ENCODE data around the gene OVCA2.

OVCA2 gene

DNA sequence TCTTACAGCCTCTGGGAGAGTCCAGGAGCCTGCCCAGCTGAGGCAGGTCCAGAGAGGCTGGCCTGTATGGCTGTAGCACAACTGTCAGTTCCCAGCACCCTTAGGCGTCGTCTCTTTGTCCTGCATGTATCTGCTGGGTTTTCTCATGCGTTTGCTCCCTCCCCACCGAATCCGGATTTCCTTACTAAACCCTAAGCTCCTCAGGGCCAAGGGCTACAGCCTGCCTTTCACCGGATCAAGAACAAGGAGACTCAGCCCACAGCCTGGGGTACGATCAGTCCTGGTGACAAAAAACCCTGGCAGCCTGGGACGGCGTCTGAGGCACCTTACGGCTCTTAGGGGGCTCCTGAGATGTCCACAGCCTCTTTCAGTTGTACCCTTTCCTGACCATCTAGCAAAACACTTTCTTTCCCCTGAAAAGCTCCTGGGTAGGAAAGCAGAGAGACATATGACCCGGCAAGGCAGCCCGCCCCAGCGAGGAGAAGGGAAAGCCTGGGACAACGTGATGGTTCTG is 25.3 kb downstream of the OVCA2 start:
- Histone ChIP-seq H3K4me2 (ENCODE audit: low read length) (no peak overlapping the region), H3K9me2 (ENCODE audit: low read depth, low read length) (no peaks in the 10 kb centered on the region), H3K9me3 (ENCODE audit: low read length) (no peaks in the 10 kb centered on the region), H3K27me3 (ENCODE audit: insufficient read depth, low read length) (no peaks in the 10 kb centered on the region), H2AFZ (ENCODE audit: low read length) (no peak overlapping the region), H3K36me3 (ENCODE audit: insufficient read depth, low read length) (peaks cover 23% of the 10 kb centered on the region), H3K4me1 (ENCODE audit: insufficient read depth, low read length, severe bottlenecking) (peaks cover 39% of the 10 kb centered on the region), H3K9ac (ENCODE audit: low read length) (no peak overlapping the region), H4K20me1 (ENCODE audit: insufficient read depth, low read length) (no peaks in the 10 kb centered on the region), H3K79me2 (ENCODE audit: insufficient read depth, low read length) (no peaks in the 10 kb centered on the region), H3K4me3 (ENCODE audit: low read depth, low read length, poor library complexity, severe bottlenecking) (no peak overlapping the region), H3K27ac (ENCODE audit: low read depth, low read length, poor library complexity, severe bottlenecking) (no peak overlapping the region), H3F3A (ENCODE audit: insufficient read depth, low read length) (no peaks in the 10 kb centered on the region)
- no peak for TF ChIP-seq EZH2 (IDR thresholded peaks at IDR 0.05; ENCODE audit: borderline replicate concordance, low read length)
- TF ChIP-seq, protein P1, sequence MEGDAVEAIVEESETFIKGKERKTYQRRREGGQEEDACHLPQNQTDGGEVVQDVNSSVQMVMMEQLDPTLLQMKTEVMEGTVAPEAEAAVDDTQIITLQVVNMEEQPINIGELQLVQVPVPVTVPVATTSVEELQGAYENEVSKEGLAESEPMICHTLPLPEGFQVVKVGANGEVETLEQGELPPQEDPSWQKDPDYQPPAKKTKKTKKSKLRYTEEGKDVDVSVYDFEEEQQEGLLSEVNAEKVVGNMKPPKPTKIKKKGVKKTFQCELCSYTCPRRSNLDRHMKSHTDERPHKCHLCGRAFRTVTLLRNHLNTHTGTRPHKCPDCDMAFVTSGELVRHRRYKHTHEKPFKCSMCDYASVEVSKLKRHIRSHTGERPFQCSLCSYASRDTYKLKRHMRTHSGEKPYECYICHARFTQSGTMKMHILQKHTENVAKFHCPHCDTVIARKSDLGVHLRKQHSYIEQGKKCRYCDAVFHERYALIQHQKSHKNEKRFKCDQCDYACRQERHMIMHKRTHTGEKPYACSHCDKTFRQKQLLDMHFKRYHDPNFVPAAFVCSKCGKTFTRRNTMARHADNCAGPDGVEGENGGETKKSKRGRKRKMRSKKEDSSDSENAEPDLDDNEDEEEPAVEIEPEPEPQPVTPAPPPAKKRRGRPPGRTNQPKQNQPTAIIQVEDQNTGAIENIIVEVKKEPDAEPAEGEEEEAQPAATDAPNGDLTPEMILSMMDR (IDR thresholded peaks at IDR 0.05; ENCODE audit: low read length): no peak

DNA sequence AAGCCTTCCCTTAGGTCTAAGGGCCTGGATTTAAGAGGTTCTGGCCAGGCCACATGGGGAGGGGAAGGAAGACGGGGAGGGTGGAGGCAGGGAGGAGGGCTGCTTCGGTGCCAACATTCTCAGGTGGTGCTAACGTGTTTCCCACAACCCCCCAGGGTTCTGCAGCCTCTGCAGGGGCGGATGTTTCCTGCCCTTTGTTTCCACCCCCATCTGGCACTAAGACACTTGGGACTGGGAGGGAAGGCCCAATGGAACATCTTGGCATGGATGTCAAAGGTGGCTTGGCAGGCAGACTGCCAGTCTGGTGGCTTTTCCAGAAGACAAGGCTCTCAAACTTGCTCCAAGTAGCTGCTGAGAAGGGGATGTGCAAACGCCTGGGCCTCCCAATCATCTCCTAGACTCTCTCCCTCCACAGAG is 25.8 kb downstream of the OVCA2 start:
- Histone ChIP-seq H2AFZ (ENCODE audit: low read length) (no peak overlapping the region), H4K20me1 (ENCODE audit: insufficient read depth, low read length) (no peaks in the 10 kb centered on the region), H3K9ac (ENCODE audit: low read length) (no peak overlapping the region), H3K27ac (ENCODE audit: low read depth, low read length, poor library complexity, severe bottlenecking) (no peak overlapping the region), H3K27me3 (ENCODE audit: insufficient read depth, low read length) (no peaks in the 10 kb centered on the region), H3F3A (ENCODE audit: insufficient read depth, low read length) (no peaks in the 10 kb centered on the region), H3K4me3 (ENCODE audit: low read depth, low read length, poor library complexity, severe bottlenecking) (no peak overlapping the region), H3K9me2 (ENCODE audit: low read depth, low read length) (no peaks in the 10 kb centered on the region), H3K36me3 (ENCODE audit: insufficient read depth, low read length) (peaks cover 19% of the 10 kb centered on the region), H3K4me1 (ENCODE audit: insufficient read depth, low read length, severe bottlenecking) (peaks cover 39% of the 10 kb centered on the region), H3K4me2 (ENCODE audit: low read length) (no peak overlapping the region), H3K9me3 (ENCODE audit: low read length) (no peaks in the 10 kb centered on the region), H3K79me2 (ENCODE audit: insufficient read depth, low read length) (no peaks in the 10 kb centered on the region)
- no peak for TF ChIP-seq EZH2 (IDR thresholded peaks at IDR 0.05; ENCODE audit: borderline replicate concordance, low read length)
- TF ChIP-seq, protein P1 (IDR thresholded peaks at IDR 0.05; ENCODE audit: low read length): no peak

DNA sequence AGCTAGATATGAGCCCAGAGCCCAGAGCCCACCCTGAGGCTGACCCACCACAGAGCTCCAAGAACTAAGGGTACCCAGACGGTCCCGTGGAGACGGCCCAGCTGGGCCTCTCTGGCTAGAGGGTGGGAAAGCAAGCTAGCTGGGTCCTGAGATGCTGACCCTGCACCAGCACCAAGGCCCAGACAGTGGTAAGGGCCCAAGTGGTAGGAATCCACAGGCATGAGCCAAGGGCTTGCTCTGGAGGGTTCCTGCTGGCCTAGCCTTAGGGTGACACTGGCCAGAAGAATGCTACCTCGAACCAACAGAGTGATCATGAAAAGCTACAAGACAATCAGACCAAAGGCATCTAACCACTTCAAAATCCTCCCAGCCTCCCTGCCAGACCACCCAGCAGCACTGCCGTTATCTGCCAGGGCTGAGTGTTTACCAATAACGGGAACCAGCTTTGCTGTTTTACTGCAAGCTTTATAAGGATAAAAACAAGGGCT is 26.3 kb downstream of the OVCA2 start:
- H3K9ac ChIP-seq (ENCODE audit: low read length): no peak overlapping the region

More for the DNA sequence above, 26.3 kb downstream of the OVCA2 start:
- H3K79me2 ChIP-seq (ENCODE audit: insufficient read depth, low read length): no peaks in the 10 kb centered on the region
- H3K27ac ChIP-seq (ENCODE audit: low read depth, low read length, poor library complexity, severe bottlenecking): no peak overlapping the region
- H2AFZ ChIP-seq (ENCODE audit: low read length): no peak overlapping the region
- H3K9me2 ChIP-seq (ENCODE audit: low read depth, low read length): no peaks in the 10 kb centered on the region
- H3K9me3 ChIP-seq (ENCODE audit: low read length): no peaks in the 10 kb centered on the region
- no peak for TF ChIP-seq EZH2 (IDR thresholded peaks at IDR 0.05; ENCODE audit: borderline replicate concordance, low read length)
- TF ChIP-seq, protein P1 (IDR thresholded peaks at IDR 0.05; ENCODE audit: low read length): no peak
- H3K4me1 ChIP-seq (ENCODE audit: insufficient read depth, low read length, severe bottlenecking): peaks cover 39% of the 10 kb centered on the region
- no peaks in the 10 kb centered on the region for H3K27me3 ChIP-seq (ENCODE audit: insufficient read depth, low read length)
- H3F3A ChIP-seq (ENCODE audit: insufficient read depth, low read length): no peaks in the 10 kb centered on the region
- H3K4me2 ChIP-seq (ENCODE audit: low read length): no peak overlapping the region
- no peaks in the 10 kb centered on the region for H4K20me1 ChIP-seq (ENCODE audit: insufficient read depth, low read length)
- peaks cover 14% of the 10 kb centered on the region for H3K36me3 ChIP-seq (ENCODE audit: insufficient read depth, low read length)
- no peak overlapping the region for H3K4me3 ChIP-seq (ENCODE audit: low read depth, low read length, poor library complexity, severe bottlenecking)

Measured in OCI-LY1 (cell line).